DMS 273 treated with DMSO at 0.1 percent for 48 hours (cell line): Measurements from ENCODE around the gene POFUT2.

ENCODE experiments used
- DNase-seq: peaks from one replicate; lab custom pipeline; 2025; lab: John Stamatoyannopoulos, UW

POFUT2 gene

DNA sequence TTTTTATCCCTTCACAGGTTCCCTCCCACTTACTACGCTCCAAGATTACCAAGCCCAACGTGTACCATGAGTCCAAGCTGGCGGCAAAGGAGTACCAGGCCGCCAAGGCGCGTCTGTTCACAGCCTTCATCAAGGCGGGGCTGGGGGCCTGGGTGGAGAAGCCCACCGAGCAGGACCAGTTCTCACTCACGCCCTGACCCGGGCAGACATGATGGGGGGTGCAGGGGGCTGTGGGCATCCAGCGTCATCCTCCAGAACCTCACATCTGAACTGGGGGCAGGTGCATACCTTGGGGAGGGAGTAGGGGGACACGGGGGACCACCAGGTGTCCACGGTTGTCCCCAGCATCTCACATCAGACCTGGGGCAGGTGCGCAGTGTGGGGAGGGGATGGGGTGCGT, 65.7 kb downstream of the POFUT2 start:
- no peak for DNase-seq

DNA sequence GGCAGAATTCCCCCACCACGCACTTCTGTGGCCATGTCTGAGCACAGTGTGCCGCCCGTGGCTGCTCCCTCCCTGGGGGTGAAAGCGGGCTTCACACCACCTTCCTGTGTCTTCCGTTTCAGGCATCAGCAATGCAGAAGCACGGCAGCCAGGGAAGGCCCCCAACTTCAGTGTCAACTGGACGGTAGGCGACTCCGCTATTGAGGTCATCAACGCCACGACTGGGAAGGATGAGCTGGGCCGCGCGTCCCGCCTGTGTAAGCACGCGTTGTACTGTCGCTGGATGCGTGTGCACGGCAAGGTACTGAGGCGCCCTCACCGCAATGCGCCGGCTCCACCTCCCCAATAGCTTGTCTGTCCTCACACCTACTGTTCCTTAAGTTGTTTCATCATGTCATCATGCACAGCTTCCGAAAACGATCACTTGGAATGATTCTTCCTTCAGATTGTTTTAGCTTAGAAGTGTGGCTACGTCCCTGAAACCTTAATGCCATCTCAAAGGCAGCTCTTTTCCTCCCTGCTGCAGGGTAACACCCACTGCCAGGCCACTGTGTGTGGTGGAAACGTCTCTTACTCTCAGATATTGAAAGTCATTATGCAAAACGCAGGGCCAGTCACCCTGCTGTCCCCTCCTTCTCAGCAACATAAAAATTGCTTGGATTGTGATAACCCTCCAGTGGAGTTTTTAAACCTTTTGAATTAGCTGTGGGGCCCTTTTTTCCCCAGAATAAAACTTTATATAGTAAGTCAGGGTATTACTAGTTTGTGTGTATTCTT, 66.8 kb downstream of the POFUT2 start:
- no peak for DNase-seq

DNA sequence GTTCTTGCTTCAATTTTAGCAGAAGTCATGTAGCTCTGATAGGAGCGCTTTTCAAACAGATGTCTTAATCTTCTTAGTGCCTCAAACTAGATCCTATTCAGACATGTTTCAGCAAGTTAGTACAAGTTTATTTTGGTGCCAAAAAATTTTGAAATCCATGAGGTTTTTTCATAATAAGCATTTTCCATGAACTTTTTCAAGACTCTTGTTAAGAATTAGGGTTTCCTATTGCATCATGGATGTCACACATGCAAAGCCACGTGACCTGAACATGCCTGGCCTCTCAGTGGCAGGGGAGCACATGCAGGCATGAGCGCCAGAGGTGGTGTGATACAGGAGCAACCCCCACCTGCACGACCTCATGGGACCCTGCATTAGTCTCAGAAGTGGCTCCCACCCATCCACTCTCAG, 67.6 kb downstream of the POFUT2 start:
- no peak for DNase-seq

DNA sequence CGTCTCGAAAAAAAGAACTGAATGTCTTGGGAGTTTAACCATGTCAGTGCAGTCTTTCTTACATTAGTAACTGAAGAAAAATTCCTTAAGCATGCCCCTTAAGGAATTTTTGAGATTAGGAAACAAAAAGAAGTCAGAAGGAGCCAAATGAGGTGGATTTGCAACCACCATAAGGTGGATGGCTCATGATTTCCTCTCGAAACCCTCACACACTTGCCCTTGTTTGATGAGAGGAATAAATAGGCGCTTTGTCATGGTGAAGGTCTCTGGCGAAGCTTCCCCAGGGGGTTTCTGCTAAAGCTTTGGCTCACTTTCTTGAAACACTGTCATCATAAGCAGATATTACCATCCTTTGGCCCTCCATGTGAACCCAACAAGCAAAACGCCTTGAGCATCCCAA, 68.2 kb downstream of the POFUT2 start:
- DNase-seq = no peak

DNA sequence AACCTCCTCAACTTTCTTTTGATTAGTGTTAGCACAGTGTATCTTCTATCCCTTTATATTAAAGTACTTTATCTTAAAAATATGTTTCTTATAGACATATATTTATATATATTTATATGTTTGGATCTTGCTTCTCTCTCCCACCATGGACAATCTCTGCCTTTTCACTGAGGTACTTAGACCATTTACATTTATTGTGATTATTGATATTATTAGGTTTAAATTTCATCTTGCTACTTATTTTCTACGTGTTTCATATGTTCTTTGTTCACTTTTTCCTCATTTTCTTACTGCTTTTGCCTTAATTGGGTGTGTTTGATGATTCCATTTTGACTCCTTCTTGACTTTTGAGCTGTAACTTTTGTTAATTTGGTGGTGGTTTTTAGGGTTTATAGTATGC, 70.7 kb downstream of the POFUT2 start:
- no peak for DNase-seq

DNA sequence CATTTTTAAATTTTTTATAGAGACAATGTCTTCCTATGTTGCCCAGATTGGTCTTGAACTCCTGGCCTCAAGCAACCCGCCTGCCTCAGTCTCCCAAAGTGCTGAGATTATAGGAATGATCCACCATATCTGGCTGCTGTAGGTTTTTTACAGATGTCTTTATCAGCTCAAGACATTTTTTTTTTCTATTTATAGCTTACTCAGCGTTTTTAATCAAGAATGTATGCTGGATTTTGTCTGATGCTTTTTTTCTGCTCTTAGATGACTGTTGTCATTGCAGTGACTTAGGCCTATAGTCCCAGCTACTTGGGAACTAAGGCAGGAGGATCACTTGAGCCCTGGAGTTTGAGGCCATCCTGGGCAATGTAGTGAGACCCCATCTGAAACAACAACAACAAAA, 72.5 kb downstream of the POFUT2 start:
- no peak for DNase-seq
